ENCODE results near the gene TGFBR2.

Gene TGFBR2

GRCh38 chr3:30626443-30627180 is 20.2 kb downstream of the TGFBR2 start:
- H3K27ac ChIP-seq = no peak overlapping the region
- H3K36me3 ChIP-seq = no peaks in the 10 kb centered on the region
- no peaks in the 10 kb centered on the region for H3K9me3 ChIP-seq (ENCODE audit: severe bottlenecking)
- no peak for DNase-seq
- H3K27me3 ChIP-seq (ENCODE audit: insufficient read depth, low read depth, severe bottlenecking) = no peaks in the 10 kb centered on the region
- TF ChIP-seq CTCF (IDR thresholded peaks at IDR 0.05; ENCODE audit: low read depth, low read length) = no peak
- no peak overlapping the region for H3K4me3 ChIP-seq (ENCODE audit: low read depth, low read length)

GRCh38 chr3:30628205-30628900 is 22.0 kb downstream of the TGFBR2 start:
- H3K36me3 ChIP-seq = no peaks in the 10 kb centered on the region
- no peaks in the 10 kb centered on the region for H3K9me3 ChIP-seq (ENCODE audit: severe bottlenecking)
- H3K4me3 ChIP-seq (ENCODE audit: low read depth, low read length) = no peak overlapping the region
- no peaks in the 10 kb centered on the region for H3K27me3 ChIP-seq (ENCODE audit: insufficient read depth, low read depth, severe bottlenecking)
- TF ChIP-seq CTCF (IDR thresholded peaks at IDR 0.05; ENCODE audit: low read depth, low read length) = no peak
- DNase-seq = no peak
- H3K27ac ChIP-seq = no peak overlapping the region

GRCh38 chr3:30628901-30629590 is 22.6 kb downstream of the TGFBR2 start:
- no peak for TF ChIP-seq CTCF (IDR thresholded peaks at IDR 0.05; ENCODE audit: low read depth, low read length)
- Histone ChIP-seq H3K27ac (no peak overlapping the region), H3K27me3 (ENCODE audit: insufficient read depth, low read depth, severe bottlenecking) (no peaks in the 10 kb centered on the region), H3K36me3 (no peaks in the 10 kb centered on the region), H3K4me3 (ENCODE audit: low read depth, low read length) (no peak overlapping the region), H3K9me3 (ENCODE audit: severe bottlenecking) (no peaks in the 10 kb centered on the region)
- no peak for DNase-seq

GRCh38 chr3:30629746-30630145 is 23.3 kb downstream of the TGFBR2 start:
- H3K27ac ChIP-seq = no peak overlapping the region
- no peak for TF ChIP-seq CTCF (IDR thresholded peaks at IDR 0.05; ENCODE audit: low read depth, low read length)
- no peak overlapping the region for H3K4me3 ChIP-seq (ENCODE audit: low read depth, low read length)

GRCh38 chr3:30630238-30631030 is 24.0 kb downstream of the TGFBR2 start:
- no peak overlapping the region for H3K27ac ChIP-seq
- H3K9me3 ChIP-seq (ENCODE audit: severe bottlenecking) = no peaks in the 10 kb centered on the region
- DNase-seq = no peak
- no peak overlapping the region for H3K4me3 ChIP-seq (ENCODE audit: low read depth, low read length)
- TF ChIP-seq CTCF (IDR thresholded peaks at IDR 0.05; ENCODE audit: low read depth, low read length) = no peak
- H3K27me3 ChIP-seq (ENCODE audit: insufficient read depth, low read depth, severe bottlenecking) = no peaks in the 10 kb centered on the region
- H3K36me3 ChIP-seq = no peaks in the 10 kb centered on the region

More at GRCh38 chr3:30629746-30630145, 23.3 kb downstream of the TGFBR2 start:
- Histone ChIP-seq H3K27me3 (ENCODE audit: insufficient read depth, low read depth, severe bottlenecking) (no peaks in the 10 kb centered on the region), H3K9me3 (ENCODE audit: severe bottlenecking) (no peaks in the 10 kb centered on the region), H3K36me3 (no peaks in the 10 kb centered on the region)
- DNase-seq = no peak

Measured in WERI-Rb-1 (cell line).